Activated naive CD8-positive, alpha-beta T cell (primary cell): ENCODE data around the gene ASTE1.
"Not testable (repeated sequence)": the region's sequence is repeated elsewhere in the genome, so short reads cannot be mapped to it uniquely, and the experiment has no call there.

Source experiments
- H3K27ac Mint-ChIP-seq: one replicate; pipeline ENCODE4 v1.8.0; 2021; ENCODE audit warnings: mixed read lengths
- H3K27me3 Mint-ChIP-seq: one replicate; pipeline ENCODE4 v1.8.0; 2021; ENCODE audit warnings: mixed read lengths
- H3K36me3 Mint-ChIP-seq: one replicate; pipeline ENCODE4 v1.8.0; 2021; ENCODE audit warnings: mixed read lengths
- H3K4me1 Mint-ChIP-seq: one replicate; pipeline ENCODE4 v1.8.0; 2021; ENCODE audit warnings: low read depth, mixed read lengths
- H3K4me3 Mint-ChIP-seq: one replicate; pipeline ENCODE4 v1.8.0; 2021; ENCODE audit warnings: mild to moderate bottlenecking, mixed read lengths
- H3K9me3 Mint-ChIP-seq: one replicate; pipeline ENCODE4 v1.8.0; 2021; ENCODE audit warnings: low read depth, mixed read lengths

The ASTE1 gene

GRCh38 chr3:130981469-130981868, 45.2 kb downstream of the ASTE1 start:
- Mint-ChIP-seq H3K27ac (no peak overlapping the region), H3K27me3 (no peaks in the 10 kb centered on the region), H3K36me3 (peaks cover 23% of the 10 kb centered on the region), H3K9me3 (no peaks in the 10 kb centered on the region), H3K4me3 (no peak overlapping the region), H3K4me1 (no peaks in the 10 kb centered on the region)

- Mint-ChIP-seq H3K36me3 (peaks cover 20% of the 10 kb centered on the region), H3K9me3 (no peaks in the 10 kb centered on the region), H3K4me3 (no peak overlapping the region)
These were observed 47.5 kb downstream of the ASTE1 start for GRCh38 chr3:130979117-130979516.

GRCh38 chr3:130976706-130977105, 49.9 kb downstream of the ASTE1 start:
- no peaks in the 10 kb centered on the region for H3K27me3 Mint-ChIP-seq
- peaks cover 16% of the 10 kb centered on the region for H3K36me3 Mint-ChIP-seq
- no peaks in the 10 kb centered on the region for H3K4me1 Mint-ChIP-seq
- no peak overlapping the region for H3K4me3 Mint-ChIP-seq
- no peak overlapping the region for H3K27ac Mint-ChIP-seq
- no peaks in the 10 kb centered on the region for H3K9me3 Mint-ChIP-seq

More at GRCh38 chr3:130979117-130979516, 47.5 kb downstream of the ASTE1 start:
- no peaks in the 10 kb centered on the region for H3K4me1 Mint-ChIP-seq
- no peaks in the 10 kb centered on the region for H3K27me3 Mint-ChIP-seq
- no peak overlapping the region for H3K27ac Mint-ChIP-seq

- Mint-ChIP-seq H3K27me3 (no peaks in the 10 kb centered on the region), H3K4me1 (no peaks in the 10 kb centered on the region), H3K36me3 (peaks cover 26% of the 10 kb centered on the region), H3K9me3 (no peaks in the 10 kb centered on the region), H3K27ac (no peak overlapping the region), H3K4me3 (no peak overlapping the region)
These were observed 51.4 kb downstream of the ASTE1 start for GRCh38 chr3:130975251-130975650.

GRCh38 chr3:130974201-130974600, 52.4 kb downstream of the ASTE1 start:
- H3K4me1 Mint-ChIP-seq, result no peaks in the 10 kb centered on the region
- no peak overlapping the region for H3K4me3 Mint-ChIP-seq
- no peak overlapping the region for H3K27ac Mint-ChIP-seq
- H3K27me3 Mint-ChIP-seq, result no peaks in the 10 kb centered on the region
- peaks cover 24% of the 10 kb centered on the region for H3K36me3 Mint-ChIP-seq
- no peaks in the 10 kb centered on the region for H3K9me3 Mint-ChIP-seq

GRCh38 chr3:130973406-130973805, 53.2 kb downstream of the ASTE1 start:
- H3K27ac Mint-ChIP-seq, result no peak overlapping the region
- no peaks in the 10 kb centered on the region for H3K4me1 Mint-ChIP-seq
- H3K36me3 Mint-ChIP-seq, result peaks cover 31% of the 10 kb centered on the region
- H3K4me3 Mint-ChIP-seq, result no peak overlapping the region
- H3K9me3 Mint-ChIP-seq, result no peaks in the 10 kb centered on the region
- no peaks in the 10 kb centered on the region for H3K27me3 Mint-ChIP-seq

GRCh38 chr3:130972592-130972991, 54.0 kb downstream of the ASTE1 start:
- H3K27ac Mint-ChIP-seq, H3K27me3 Mint-ChIP-seq, H3K4me3 Mint-ChIP-seq, H3K9me3 Mint-ChIP-seq, H3K4me1 Mint-ChIP-seq: not testable (repeated sequence)
- peaks cover 30% of the 10 kb centered on the region for H3K36me3 Mint-ChIP-seq

- H3K9me3 Mint-ChIP-seq, result no peaks in the 10 kb centered on the region
- no peak overlapping the region for H3K27ac Mint-ChIP-seq
- H3K4me3 Mint-ChIP-seq, result no peak overlapping the region
- H3K36me3 Mint-ChIP-seq, result peaks cover 35% of the 10 kb centered on the region
- H3K4me1 Mint-ChIP-seq, result no peaks in the 10 kb centered on the region
- H3K27me3 Mint-ChIP-seq, result no peaks in the 10 kb centered on the region
These were observed 55.4 kb downstream of the ASTE1 start for GRCh38 chr3:130971208-130971607.

- no peak overlapping the region for H3K4me3 Mint-ChIP-seq
- H3K36me3 Mint-ChIP-seq, result peaks cover 41% of the 10 kb centered on the region
- H3K27me3 Mint-ChIP-seq, result no peaks in the 10 kb centered on the region
- H3K27ac Mint-ChIP-seq, result no peak overlapping the region
- no peaks in the 10 kb centered on the region for H3K4me1 Mint-ChIP-seq
- H3K9me3 Mint-ChIP-seq, result no peaks in the 10 kb centered on the region
These were observed 57.0 kb downstream of the ASTE1 start for GRCh38 chr3:130969621-130970020.

GRCh38 chr3:130968221-130968620, 58.4 kb downstream of the ASTE1 start:
- Mint-ChIP-seq H3K36me3 (peaks cover 44% of the 10 kb centered on the region), H3K4me3 (no peak overlapping the region), H3K9me3 (no peaks in the 10 kb centered on the region), H3K27me3 (no peaks in the 10 kb centered on the region), H3K27ac (no peak overlapping the region), H3K4me1 (no peaks in the 10 kb centered on the region)

- Mint-ChIP-seq H3K36me3 (peaks cover 44% of the 10 kb centered on the region), H3K27me3 (no peaks in the 10 kb centered on the region), H3K4me3 (no peak overlapping the region), H3K27ac (no peak overlapping the region), H3K9me3 (no peaks in the 10 kb centered on the region), H3K4me1 (no peaks in the 10 kb centered on the region)
These were observed 59.3 kb downstream of the ASTE1 start for GRCh38 chr3:130967281-130967680.

- H3K4me3 Mint-ChIP-seq, result no peak overlapping the region
- H3K36me3 Mint-ChIP-seq, result peaks cover 44% of the 10 kb centered on the region
- no peaks in the 10 kb centered on the region for H3K9me3 Mint-ChIP-seq
- H3K27ac Mint-ChIP-seq, result no peak overlapping the region
- H3K27me3 Mint-ChIP-seq, result no peaks in the 10 kb centered on the region
- H3K4me1 Mint-ChIP-seq, result no peaks in the 10 kb centered on the region
These were observed 62.7 kb downstream of the ASTE1 start for GRCh38 chr3:130963878-130964277.
